Measurements from ENCODE around the gene ESR1.
A peak's percentile ranks its signal among the peaks of the same experiment; 100 is the strongest.

The ESR1 gene

GRCh38 chr6:151796842-151797530 lies 10.5 kb upstream of the ESR1 start:
- H3K36me3 ChIP-seq (replicated peaks in 1 of 2; ENCODE audit: control insufficient read depth in 2 of 2, insufficient read depth in 2 of 2, low read length in 2 of 2), result no peaks in the 10 kb centered on the region
- no peak overlapping the region for H2BK120ac ChIP-seq (ENCODE audit: low read depth, low read length)
- no peak overlapping the region for H3K23ac ChIP-seq (ENCODE audit: low read depth, low read length, poor library complexity)
- H2AK5ac ChIP-seq (ENCODE audit: low read depth, low read length), result no peak overlapping the region
- no peak overlapping the region for H2BK5ac ChIP-seq (ENCODE audit: low read length)
- H3K9ac ChIP-seq (ENCODE audit: low read depth, low read length, poor library complexity), result no peak overlapping the region
- no peak overlapping the region for H3K18ac ChIP-seq (ENCODE audit: low read length)
- H3K4me2 ChIP-seq (ENCODE audit: insufficient read depth, low read length, poor library complexity, severe bottlenecking), result no peak overlapping the region
- H3K14ac ChIP-seq (ENCODE audit: low read length), result no peak overlapping the region
- H3K27me3 ChIP-seq (ENCODE audit: control insufficient read depth in 3 of 3, insufficient read depth in 3 of 3, low read depth in 1 of 3, low read length in 3 of 3), result no peaks in the 10 kb centered on the region
- H2BK15ac ChIP-seq (ENCODE audit: low read length), result no peak overlapping the region
- no peaks in the 10 kb centered on the region for H3K9me3 ChIP-seq (replicated peaks in 1 of 2; ENCODE audit: control insufficient read depth in 2 of 2, insufficient read depth in 1 of 2, low read depth in 1 of 2, low read length in 2 of 2)
- H3K27ac ChIP-seq (replicated peaks; ENCODE audit: low read length), result no peak overlapping the region
- H3K4me1 ChIP-seq (ENCODE audit: control insufficient read depth in 2 of 2, insufficient read depth in 1 of 2, low read depth in 1 of 2, low read length in 2 of 2), result no peaks in the 10 kb centered on the region
- no peak overlapping the region for H3K4ac ChIP-seq (ENCODE audit: low read length)
- H2BK12ac ChIP-seq (ENCODE audit: low read length), result no peak overlapping the region
- no peak overlapping the region for H4K91ac ChIP-seq (ENCODE audit: low read depth, low read length, poor library complexity)
- no peak overlapping the region for H3K4me3 ChIP-seq (ENCODE audit: low read length in 2 of 2)
- H2AFZ ChIP-seq (ENCODE audit: low read length), result no peak overlapping the region
- no peaks in the 10 kb centered on the region for H3K79me1 ChIP-seq (ENCODE audit: low read depth, low read length)
- WGBS, 2 donors (ENCODE audit: extremely low coverage in 2 of 2, insufficient read length in 2 of 2, insufficient replicate concordance in 1 of 2), result no CpG with 5 or more reads among the region's 5 CpGs
- no peak for DNase-seq (ENCODE audit: low spot score)
- no peak overlapping the region for H4K8ac ChIP-seq (ENCODE audit: low read depth, low read length)

- peaks cover 0 to 8% of the 10 kb centered on the region in 2 donors for H3K4me1 ChIP-seq (ENCODE audit: control insufficient read depth in 2 of 2, insufficient read depth in 1 of 2, low read depth in 1 of 2, low read length in 2 of 2)
- no peak overlapping the region for H3K4ac ChIP-seq (ENCODE audit: low read length)
- WGBS, 2 donors (ENCODE audit: extremely low coverage in 2 of 2, insufficient read length in 2 of 2, insufficient replicate concordance in 1 of 2), result no CpG with 5 or more reads among the region's 9 CpGs
- no peak overlapping the region for H2BK12ac ChIP-seq (ENCODE audit: low read length)
- H3K27me3 ChIP-seq (ENCODE audit: control insufficient read depth in 3 of 3, insufficient read depth in 3 of 3, low read depth in 1 of 3, low read length in 3 of 3), result peaks cover 14 to 53% (median 30%) of the 10 kb centered on the region in 3 experiments
- no peak overlapping the region for H3K4me2 ChIP-seq (ENCODE audit: insufficient read depth, low read length, poor library complexity, severe bottlenecking)
- no peak for DNase-seq (ENCODE audit: low spot score)
- H3K4me3 ChIP-seq (ENCODE audit: low read length in 2 of 2), result no peak overlapping the region
- H3K14ac ChIP-seq (ENCODE audit: low read length), result no peak overlapping the region
- no peak overlapping the region for H3K23ac ChIP-seq (ENCODE audit: low read depth, low read length, poor library complexity)
- no peak overlapping the region for H2AFZ ChIP-seq (ENCODE audit: low read length)
- H3K9me3 ChIP-seq (replicated peaks in 1 of 2; ENCODE audit: control insufficient read depth in 2 of 2, insufficient read depth in 1 of 2, low read depth in 1 of 2, low read length in 2 of 2), result no peaks in the 10 kb centered on the region
- no peak overlapping the region for H3K27ac ChIP-seq (replicated peaks; ENCODE audit: low read length)
- H2BK5ac ChIP-seq (ENCODE audit: low read length), result no peak overlapping the region
- no peak overlapping the region for H2BK15ac ChIP-seq (ENCODE audit: low read length)
- H3K79me1 ChIP-seq (ENCODE audit: low read depth, low read length), result peaks cover 2% of the 10 kb centered on the region
- no peak overlapping the region for H4K8ac ChIP-seq (ENCODE audit: low read depth, low read length)
- no peak overlapping the region for H3K18ac ChIP-seq (ENCODE audit: low read length)
- H2BK120ac ChIP-seq (ENCODE audit: low read depth, low read length), result no peak overlapping the region
- H3K9ac ChIP-seq (ENCODE audit: low read depth, low read length, poor library complexity), result no peak overlapping the region
- no peak overlapping the region for H4K91ac ChIP-seq (ENCODE audit: low read depth, low read length, poor library complexity)
- no peaks in the 10 kb centered on the region for H3K36me3 ChIP-seq (replicated peaks in 1 of 2; ENCODE audit: control insufficient read depth in 2 of 2, insufficient read depth in 2 of 2, low read length in 2 of 2)
- H2AK5ac ChIP-seq (ENCODE audit: low read depth, low read length), result no peak overlapping the region
Measured at GRCh38 chr6:151803743-151804142, 3.7 kb upstream of the ESR1 start.

DNA sequence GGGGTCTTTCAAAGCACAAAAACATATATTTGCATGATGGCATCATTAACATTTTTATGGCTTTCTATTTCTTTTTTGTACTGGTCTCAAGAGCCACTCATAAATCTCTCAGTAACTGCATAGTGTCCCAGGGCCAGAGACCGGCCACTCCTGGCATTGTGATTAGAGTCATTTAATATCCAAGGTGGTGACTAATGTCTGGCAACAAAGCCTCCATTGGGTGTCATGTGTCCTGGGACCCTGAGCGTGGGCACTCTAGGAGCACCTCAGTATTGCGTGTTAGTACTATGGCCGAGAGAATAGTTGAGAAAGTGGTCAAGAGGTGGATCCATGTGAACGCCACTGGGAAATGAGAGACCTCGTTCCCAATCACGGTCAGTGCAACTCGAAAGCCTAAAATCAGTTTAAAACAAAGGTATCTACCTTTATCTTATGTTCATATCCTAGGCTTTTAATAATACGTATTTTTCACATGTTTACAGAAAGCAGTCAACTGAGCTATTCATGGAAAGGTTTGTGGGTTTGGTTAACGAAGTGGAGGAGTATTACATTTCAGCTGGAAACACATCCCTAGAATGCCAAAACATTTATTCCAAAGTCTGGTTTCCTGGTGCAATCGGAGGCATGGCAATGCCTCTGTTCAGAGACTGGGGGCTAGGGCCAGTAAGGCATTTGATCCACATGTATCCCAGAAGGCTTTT lies 2.7 kb upstream of the ESR1 start:
- H3K27ac ChIP-seq (replicated peaks; ENCODE audit: low read length), result no peak overlapping the region
- H3K79me1 ChIP-seq (ENCODE audit: low read depth, low read length), result peaks cover 2% of the 10 kb centered on the region
- H2BK5ac ChIP-seq (ENCODE audit: low read length), result no peak overlapping the region
- H3K9me3 ChIP-seq (replicated peaks in 1 of 2; ENCODE audit: control insufficient read depth in 2 of 2, insufficient read depth in 1 of 2, low read depth in 1 of 2, low read length in 2 of 2), result no peaks in the 10 kb centered on the region
- no peak overlapping the region for H4K8ac ChIP-seq (ENCODE audit: low read depth, low read length)
- no peak overlapping the region for H2BK12ac ChIP-seq (ENCODE audit: low read length)
- H3K4me2 ChIP-seq (ENCODE audit: insufficient read depth, low read length, poor library complexity, severe bottlenecking), result no peak overlapping the region
- no peak overlapping the region for H2AFZ ChIP-seq (ENCODE audit: low read length)
- H3K18ac ChIP-seq (ENCODE audit: low read length), result no peak overlapping the region
- peaks cover 21 to 63% (median 39%) of the 10 kb centered on the region in 3 experiments for H3K27me3 ChIP-seq (ENCODE audit: control insufficient read depth in 3 of 3, insufficient read depth in 3 of 3, low read depth in 1 of 3, low read length in 3 of 3)
- no CpG with 5 or more reads among the region's 11 CpGs for WGBS, 2 donors (ENCODE audit: extremely low coverage in 2 of 2, insufficient read length in 2 of 2, insufficient replicate concordance in 1 of 2)
- no peak overlapping the region for H3K4me3 ChIP-seq (ENCODE audit: low read length in 2 of 2)
- no peak overlapping the region for H3K9ac ChIP-seq (ENCODE audit: low read depth, low read length, poor library complexity)
- H4K91ac ChIP-seq (ENCODE audit: low read depth, low read length, poor library complexity), result no peak overlapping the region
- no peak overlapping the region for H2BK15ac ChIP-seq (ENCODE audit: low read length)
- H3K23ac ChIP-seq (ENCODE audit: low read depth, low read length, poor library complexity), result no peak overlapping the region
- H3K14ac ChIP-seq (ENCODE audit: low read length), result no peak overlapping the region
- peaks cover 0 to 8% of the 10 kb centered on the region in 2 donors for H3K4me1 ChIP-seq (ENCODE audit: control insufficient read depth in 2 of 2, insufficient read depth in 1 of 2, low read depth in 1 of 2, low read length in 2 of 2)
- no peak overlapping the region for H2BK120ac ChIP-seq (ENCODE audit: low read depth, low read length)
- no peak overlapping the region for H2AK5ac ChIP-seq (ENCODE audit: low read depth, low read length)
- no peak overlapping the region for H3K4ac ChIP-seq (ENCODE audit: low read length)
- DNase-seq (ENCODE audit: low spot score), result no peak
- no peaks in the 10 kb centered on the region for H3K36me3 ChIP-seq (replicated peaks in 1 of 2; ENCODE audit: control insufficient read depth in 2 of 2, insufficient read depth in 2 of 2, low read length in 2 of 2)

GRCh38 chr6:151805286-151805840 lies 2.1 kb upstream of the ESR1 start:
- Histone ChIP-seq H3K27ac (replicated peaks; ENCODE audit: low read length) (no peak overlapping the region), H2AFZ (ENCODE audit: low read length) (no peak overlapping the region), H3K14ac (ENCODE audit: low read length) (no peak overlapping the region), H3K9me3 (replicated peaks in 1 of 2; ENCODE audit: control insufficient read depth in 2 of 2, insufficient read depth in 1 of 2, low read depth in 1 of 2, low read length in 2 of 2) (no peaks in the 10 kb centered on the region), H3K9ac (ENCODE audit: low read depth, low read length, poor library complexity) (no peak overlapping the region), H3K27me3 (ENCODE audit: control insufficient read depth in 3 of 3, insufficient read depth in 3 of 3, low read depth in 1 of 3, low read length in 3 of 3) (peaks cover 21 to 70% (median 41%) of the 10 kb centered on the region in 3 experiments), H2BK120ac (ENCODE audit: low read depth, low read length) (no peak overlapping the region), H3K23ac (ENCODE audit: low read depth, low read length, poor library complexity) (peak overlapping the region; percentile 87), H3K4ac (ENCODE audit: low read length) (no peak overlapping the region), H2AK5ac (ENCODE audit: low read depth, low read length) (no peak overlapping the region), H2BK15ac (ENCODE audit: low read length) (no peak overlapping the region), H3K4me2 (ENCODE audit: insufficient read depth, low read length, poor library complexity, severe bottlenecking) (no peak overlapping the region), H3K18ac (ENCODE audit: low read length) (peak overlapping the region; percentile 78), H3K79me1 (ENCODE audit: low read depth, low read length) (peaks cover 2% of the 10 kb centered on the region), H4K8ac (ENCODE audit: low read depth, low read length) (no peak overlapping the region), H3K4me1 (ENCODE audit: control insufficient read depth in 2 of 2, insufficient read depth in 1 of 2, low read depth in 1 of 2, low read length in 2 of 2) (peaks cover 0 to 8% of the 10 kb centered on the region in 2 donors), H3K36me3 (replicated peaks in 1 of 2; ENCODE audit: control insufficient read depth in 2 of 2, insufficient read depth in 2 of 2, low read length in 2 of 2) (no peaks in the 10 kb centered on the region), H4K91ac (ENCODE audit: low read depth, low read length, poor library complexity) (no peak overlapping the region), H2BK5ac (ENCODE audit: low read length) (no peak overlapping the region), H2BK12ac (ENCODE audit: low read length) (no peak overlapping the region), H3K4me3 (ENCODE audit: low read length in 2 of 2) (peak overlapping the region in 1 of 2 donors; percentile 5)
- DNase-seq (ENCODE audit: low spot score), result no peak
- WGBS, 2 donors (ENCODE audit: extremely low coverage in 2 of 2, insufficient read length in 2 of 2, insufficient replicate concordance in 1 of 2), result no CpG with 5 or more reads among the region's 11 CpGs

Measured in neuronal stem cell (in vitro differentiated cells).